ENCODE data around the gene IL34. TPM values are rescaled to one million over a fixed set of nuclear protein-coding genes. Genes with fewer than 3 reads are reported as not detected.

IL34 gene
- total and polyA plus RNA-seq, 2 of the 8 experiments (the other 6 are each of a cell fraction or from before 2014, with no cell fraction given) = 4.6 to 5.6 TPM

DNA sequence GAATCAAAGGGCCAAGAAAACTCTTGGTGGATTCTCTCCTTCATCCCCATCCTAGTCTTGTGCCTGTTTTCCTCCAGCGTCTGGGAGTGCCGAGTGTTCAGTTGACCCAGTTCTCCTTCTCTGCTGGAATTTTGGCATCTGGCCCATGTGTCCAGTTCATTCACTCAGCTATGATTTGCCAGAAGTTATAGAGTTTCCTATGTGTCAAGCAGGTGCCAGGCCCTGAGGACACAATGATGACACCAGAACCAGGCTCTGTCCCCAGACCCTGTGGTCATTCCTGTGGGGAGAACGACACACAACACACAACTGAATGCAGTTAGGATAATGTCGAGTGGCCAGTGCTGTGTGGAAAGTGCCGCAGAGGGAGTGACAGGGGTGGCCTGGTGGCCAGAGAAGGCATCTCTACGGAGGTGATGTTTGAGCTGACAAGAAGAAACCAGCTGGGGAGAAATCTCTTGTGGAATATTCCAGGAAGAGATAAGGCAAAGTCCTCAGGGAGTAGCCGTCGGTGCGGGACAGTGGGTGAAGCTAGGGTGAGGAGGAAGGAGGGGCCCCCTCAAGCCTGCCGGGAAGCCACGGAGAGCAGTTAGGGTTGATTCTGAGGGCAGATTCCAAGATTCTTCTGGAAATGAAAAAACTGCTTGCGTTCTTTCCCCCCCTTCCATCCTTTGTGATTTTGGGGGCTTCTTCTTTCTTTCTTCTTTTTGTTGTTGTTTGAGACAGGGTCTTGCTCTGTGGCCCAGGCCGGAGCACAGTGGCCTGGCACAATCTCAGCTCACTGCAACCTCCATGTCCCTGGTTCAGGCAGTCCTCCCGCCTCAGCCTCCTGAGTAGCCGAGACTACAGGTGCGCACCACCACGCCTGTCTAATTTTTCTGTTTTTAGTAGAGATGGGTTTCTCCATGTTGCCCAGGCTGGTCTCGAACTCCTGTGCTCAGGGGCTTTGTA is 35.8 kb upstream of the IL34 start:
- Histone ChIP-seq H2BK120ac (replicated peaks; ENCODE audit: low read depth, low read length) (no peak overlapping the region), H3K79me2 (ENCODE audit: control insufficient read depth in 1 of 2, insufficient read depth in 2 of 2, low read length in 2 of 2) (no peaks in the 10 kb centered on the region), H3K9me3 (ENCODE audit: insufficient read depth in 2 of 2, low read depth in 1 of 2, low read length in 1 of 2) (no peaks in the 10 kb centered on the region), H3K79me1 (ENCODE audit: low read depth, low read length) (no peaks in the 10 kb centered on the region; the same call in 1 of the 2 replicates), H2BK20ac (ENCODE audit: low read length) (no peak overlapping the region), H3K14ac (ENCODE audit: insufficient read length) (no peak overlapping the region), H2AK5ac (ENCODE audit: low read depth, low read length) (no peak overlapping the region), H3K27me3 (replicated peaks in 1 of 4; ENCODE audit: control insufficient read depth in 3 of 4, extremely low read depth in 1 of 4, insufficient read depth in 3 of 4, low read length in 3 of 4) (no peaks in the 10 kb centered on the region), H2AFZ (ENCODE audit: low read length) (no peak overlapping the region), H3K4me1 (replicated peaks in 1 of 4; ENCODE audit: control insufficient read depth in 3 of 4, insufficient read depth in 4 of 4, low read length in 3 of 4) (peaks cover 0 to 3% (median 0%) of the 10 kb centered on the region in 4 experiments; a peak in 2 of 7 replicates), H3K23me2 (ENCODE audit: low read depth, low read length) (no peaks in the 10 kb centered on the region), H4K20me1 (replicated peaks in 1 of 2; ENCODE audit: control insufficient read depth in 1 of 2, insufficient read depth in 2 of 2, low read length in 2 of 2) (no peaks in the 10 kb centered on the region), H4K8ac (ENCODE audit: extremely low read depth, insufficient read depth, low read length) (peak overlapping the region; percentile 80; the same call in 1 of the 2 replicates), H2BK5ac (ENCODE audit: low read depth, low read length) (no peak overlapping the region), H4K5ac (ENCODE audit: insufficient read length, low read depth, low read length) (no peak overlapping the region), H3K4me2 (ENCODE audit: insufficient read depth in 1 of 2, low read depth in 2 of 2, low read length in 2 of 2) (no peak overlapping the region), H2BK15ac (ENCODE audit: low read length) (no peak overlapping the region), H3K4me3 (ENCODE audit: extremely low read depth in 1 of 4, insufficient read depth in 2 of 4, low read depth in 3 of 4, low read length in 4 of 4) (no peak overlapping the region), H3K18ac (ENCODE audit: extremely low read depth, low read length) (no peak overlapping the region), H3K56ac (replicated peaks; ENCODE audit: insufficient read length, low read depth, low read length) (no peak overlapping the region), H3K36me3 (ENCODE audit: control insufficient read depth in 2 of 4, insufficient read depth in 4 of 4, low read length in 3 of 4) (peaks cover 0 to 9% (median 3%) of the 10 kb centered on the region in 4 experiments; a peak in 4 of 8 replicates), H4K91ac (replicated peaks; ENCODE audit: insufficient read length, low read length) (no peak overlapping the region), H3K4ac (replicated peaks; ENCODE audit: insufficient read length, low read depth, low read length) (no peak overlapping the region), H3K9ac (replicated peaks in 1 of 4; ENCODE audit: extremely low read depth in 1 of 4, low read depth in 3 of 4, low read length in 3 of 4) (no peak overlapping the region), H3K23ac (ENCODE audit: insufficient read length) (no peak overlapping the region), H2BK12ac (ENCODE audit: low read depth, low read length) (no peak overlapping the region), H3K27ac (ENCODE audit: low read depth, low read length) (no peak overlapping the region)
- FAIRE-seq (no peak), DNase-seq (ENCODE audit: low read depth in 1 of 2, low spot score in 2 of 2) (no peak)
- ChIA-PET POLR2A (ENCODE audit: partially characterized antibody) (interaction anchor here (0.8 to 8.7 kb wide), 13 partner anchors 9 to 85 kb away, joined by 3 to 75 read pairs (median 7); partner anchors contain the start of gene IL34), CTCF (ENCODE audit: partially characterized antibody) (interaction anchor here (1.0 to 4.2 kb wide), 12 partner anchors 9 to 160 kb away, joined by 3 to 32 read pairs (median 5); partner anchors contain the start of gene IL34)
- WGBS, 2 experiments (ENCODE audit: extremely low coverage in 1 of 2, insufficient coverage in 1 of 2, insufficient read length in 1 of 2, insufficient replicate concordance in 2 of 2, low coverage in 1 of 2, low lambda C conversion rate in 2 of 2, missing lambda C conversion rate in 1 of 2) = 89% methylated on average over 18 of the region's 18 CpGs; no CpG with 5 or more reads in 1 of the 2 experiments
- TF ChIP-seq CREB1 (IDR thresholded peaks at IDR 0.05) (no peak), EZH2 (IDR thresholded peaks at IDR 0.05; ENCODE audit: low read depth, low read length, severe bottlenecking) (no peak), BACH1 (IDR thresholded peaks at IDR 0.05; ENCODE audit: low read length) (no peak), GABPA (IDR thresholded peaks at IDR 0.05; ENCODE audit: borderline replicate concordance, insufficient read depth, low read length) (no peak), POU5F1 (IDR thresholded peaks at IDR 0.05; ENCODE audit: low read depth, low read length) (no peak), KDM1A (IDR thresholded peaks at IDR 0.05; ENCODE audit: borderline replicate concordance, low read length) (no peak), FOSL1 (IDR thresholded peaks at IDR 0.05; ENCODE audit: insufficient read depth, low read depth, low read length) (no peak), BCL11A (IDR thresholded peaks at IDR 0.05; ENCODE audit: low read depth in 2 of 2, low read length in 2 of 2) (no peak), RNF2 (IDR thresholded peaks at IDR 0.05; ENCODE audit: borderline replicate concordance, low read depth, low read length, missing control alignments, poor library complexity, severe bottlenecking) (no peak)
- TF ChIP-seq, protein P1, sequence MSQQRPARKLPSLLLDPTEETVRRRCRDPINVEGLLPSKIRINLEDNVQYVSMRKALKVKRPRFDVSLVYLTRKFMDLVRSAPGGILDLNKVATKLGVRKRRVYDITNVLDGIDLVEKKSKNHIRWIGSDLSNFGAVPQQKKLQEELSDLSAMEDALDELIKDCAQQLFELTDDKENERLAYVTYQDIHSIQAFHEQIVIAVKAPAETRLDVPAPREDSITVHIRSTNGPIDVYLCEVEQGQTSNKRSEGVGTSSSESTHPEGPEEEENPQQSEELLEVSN (IDR thresholded peaks at IDR 0.05) = no peak

Measured in H1 (cell line).